ENCODE data around the gene TLCD4. TPM values are rescaled to one million over a fixed set of nuclear protein-coding genes. Genes with fewer than 3 reads are reported as not detected.
"Not testable (repeated sequence)": the region's sequence is repeated elsewhere in the genome, so short reads cannot be mapped to it uniquely, and the experiment has no call there.

The TLCD4 gene

DNA sequence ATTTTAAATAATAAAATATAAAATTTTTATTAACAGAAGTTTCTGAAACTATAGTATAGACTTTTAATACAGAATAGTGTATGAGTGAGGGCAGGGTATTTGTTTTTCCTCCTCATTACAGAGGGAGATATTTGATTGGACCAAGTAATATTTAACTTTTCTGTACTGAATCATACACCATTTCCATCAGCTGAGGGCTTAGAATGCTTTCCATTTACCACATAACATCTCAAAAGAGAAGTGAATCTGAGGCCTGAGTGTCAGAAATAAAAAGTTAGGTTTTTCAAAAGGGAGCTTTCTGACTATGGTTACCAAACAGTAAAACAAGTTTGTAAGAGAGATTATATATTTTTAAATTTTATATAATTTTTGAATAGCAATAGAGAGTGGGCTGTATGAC lies 29.5 kb downstream of the TLCD4 start:
- no peak overlapping the region for H3K23ac ChIP-seq (ENCODE audit: low read length in 2 of 2)
- no peak overlapping the region for H2BK15ac ChIP-seq (ENCODE audit: low read depth, poor library complexity, severe bottlenecking)
- H3K27ac ChIP-seq (ENCODE audit: low read length, poor library complexity, severe bottlenecking), result no peak overlapping the region
- no peak overlapping the region for H3K4me2 ChIP-seq (ENCODE audit: low read length, poor library complexity, severe bottlenecking)
- no peak overlapping the region for H3K9ac ChIP-seq (ENCODE audit: low read length)
- H3K4me1 ChIP-seq (ENCODE audit: control insufficient read depth, insufficient read depth, low read depth, low read length), result no peaks in the 10 kb centered on the region
- H2AFZ ChIP-seq (ENCODE audit: low read depth, low read length), result no peak overlapping the region
- H3K4ac ChIP-seq (ENCODE audit: low read depth in 1 of 2, low read length in 2 of 2), result no peak overlapping the region
- no peak overlapping the region for H2BK120ac ChIP-seq (ENCODE audit: low read depth, low read length)
- H3K79me1 ChIP-seq (replicated peaks; ENCODE audit: low read length, poor library complexity, severe bottlenecking), result peaks cover 2% of the 10 kb centered on the region
- H4K91ac ChIP-seq (ENCODE audit: low read length), result no peak overlapping the region
- no peaks in the 10 kb centered on the region for H3K36me3 ChIP-seq (ENCODE audit: control insufficient read depth in 1 of 2, insufficient read depth in 2 of 2, low read depth in 1 of 2, low read length in 2 of 2)
- no peak overlapping the region for H2BK5ac ChIP-seq (ENCODE audit: low read depth, low read length, poor library complexity, severe bottlenecking)
- no peak overlapping the region for H4K8ac ChIP-seq (ENCODE audit: low read length)
- H3K27me3 ChIP-seq (ENCODE audit: control insufficient read depth in 1 of 2, insufficient read depth in 1 of 2, low read length in 2 of 2), result no peaks in the 10 kb centered on the region
- no peak overlapping the region for H3K4me3 ChIP-seq (ENCODE audit: insufficient read depth in 1 of 2, low read depth in 1 of 2, low read length in 2 of 2)
- no peaks in the 10 kb centered on the region for H3K9me3 ChIP-seq (ENCODE audit: control insufficient read depth, low read length)
- H2BK12ac ChIP-seq (ENCODE audit: low read length in 2 of 2), result no peak overlapping the region
- DNase-seq, result no peak
- no peak overlapping the region for H2AK5ac ChIP-seq (ENCODE audit: low read length, severe bottlenecking)
- no peak overlapping the region for H3K18ac ChIP-seq (ENCODE audit: low read depth in 1 of 2, low read length in 2 of 2)
- no peak overlapping the region for H3K14ac ChIP-seq (ENCODE audit: low read length in 2 of 2)

DNA sequence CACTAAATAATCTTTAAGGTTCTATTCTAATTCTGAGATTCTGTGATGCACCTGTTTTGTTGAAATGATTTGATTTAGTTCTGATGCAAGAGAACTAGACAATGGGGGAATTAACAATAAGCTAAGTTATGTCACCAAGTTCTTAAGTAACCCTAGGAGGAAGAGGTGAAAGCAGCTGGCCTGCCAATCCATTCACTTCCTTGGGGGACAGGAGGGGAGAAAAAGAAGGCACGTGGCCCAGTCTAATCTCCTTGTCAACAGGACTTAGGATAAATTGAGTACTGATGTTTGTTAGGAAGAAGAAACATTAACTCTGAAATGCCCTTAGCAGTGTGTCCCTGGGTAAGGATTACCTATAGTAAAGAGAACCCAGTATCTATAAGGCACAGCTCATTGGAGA lies 36.9 kb downstream of the TLCD4 start:
- Histone ChIP-seq H3K4me1 (ENCODE audit: control insufficient read depth, insufficient read depth, low read depth, low read length) (no peaks in the 10 kb centered on the region), H3K4me2 (ENCODE audit: low read length, poor library complexity, severe bottlenecking) (no peak overlapping the region), H3K9me3 (ENCODE audit: control insufficient read depth, low read length) (no peaks in the 10 kb centered on the region), H2BK120ac (ENCODE audit: low read depth, low read length) (no peak overlapping the region), H3K4me3 (ENCODE audit: insufficient read depth in 1 of 2, low read depth in 1 of 2, low read length in 2 of 2) (no peak overlapping the region), H3K79me1 (replicated peaks; ENCODE audit: low read length, poor library complexity, severe bottlenecking) (no peaks in the 10 kb centered on the region), H3K9ac (ENCODE audit: low read length) (no peak overlapping the region), H4K91ac (ENCODE audit: low read length) (no peak overlapping the region), H3K18ac (ENCODE audit: low read depth in 1 of 2, low read length in 2 of 2) (no peak overlapping the region), H2BK15ac (ENCODE audit: low read depth, poor library complexity, severe bottlenecking) (no peak overlapping the region), H2AK5ac (ENCODE audit: low read length, severe bottlenecking) (no peak overlapping the region), H4K8ac (ENCODE audit: low read length) (no peak overlapping the region), H3K27ac (ENCODE audit: low read length, poor library complexity, severe bottlenecking) (no peak overlapping the region), H2AFZ (ENCODE audit: low read depth, low read length) (no peak overlapping the region), H3K23ac (ENCODE audit: low read length in 2 of 2) (no peak overlapping the region), H2BK12ac (ENCODE audit: low read length in 2 of 2) (no peak overlapping the region), H3K4ac (ENCODE audit: low read depth in 1 of 2, low read length in 2 of 2) (no peak overlapping the region), H3K36me3 (ENCODE audit: control insufficient read depth in 1 of 2, insufficient read depth in 2 of 2, low read depth in 1 of 2, low read length in 2 of 2) (no peaks in the 10 kb centered on the region), H2BK5ac (ENCODE audit: low read depth, low read length, poor library complexity, severe bottlenecking) (no peak overlapping the region), H3K14ac (ENCODE audit: low read length in 2 of 2) (no peak overlapping the region), H3K27me3 (ENCODE audit: control insufficient read depth in 1 of 2, insufficient read depth in 1 of 2, low read length in 2 of 2) (no peaks in the 10 kb centered on the region)
- 67% methylated on average over 1 of the region's 1 CpG for WGBS
- DNase-seq, result no peak

DNA sequence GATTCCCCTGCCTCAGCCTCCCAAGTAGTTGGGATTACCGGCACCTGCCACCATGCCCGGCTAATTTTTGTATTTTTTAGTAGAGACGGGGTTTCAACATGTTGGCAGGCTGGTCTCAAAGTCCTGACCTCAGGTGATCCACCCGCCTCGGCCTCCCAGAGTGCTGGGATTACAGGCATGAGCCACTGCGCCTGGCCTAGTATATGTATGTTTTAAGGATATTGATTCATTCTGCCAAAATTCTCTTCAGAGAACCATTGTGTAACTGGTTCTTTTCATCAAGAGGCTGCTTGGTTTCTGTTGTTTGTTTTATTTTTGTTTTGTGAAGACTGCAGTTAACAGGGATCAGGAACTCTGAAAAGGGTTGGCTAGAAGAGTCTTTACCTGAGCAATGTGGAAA lies 48.4 kb downstream of the TLCD4 start:
- WGBS, result 95% methylated on average over 6 of the region's 6 CpGs
- H3K4me3 ChIP-seq (ENCODE audit: insufficient read depth in 1 of 2, low read depth in 1 of 2, low read length in 2 of 2), result not testable (repeated sequence)

More for the DNA sequence above, 48.4 kb downstream of the TLCD4 start:
- not testable (repeated sequence) for H2BK120ac ChIP-seq (ENCODE audit: low read depth, low read length); H3K4me2 ChIP-seq (ENCODE audit: low read length, poor library complexity, severe bottlenecking); H3K27ac ChIP-seq (ENCODE audit: low read length, poor library complexity, severe bottlenecking); H3K23ac ChIP-seq (ENCODE audit: low read length in 2 of 2); H3K79me1 ChIP-seq (replicated peaks; ENCODE audit: low read length, poor library complexity, severe bottlenecking); H2BK15ac ChIP-seq (ENCODE audit: low read depth, poor library complexity, severe bottlenecking); H3K9me3 ChIP-seq (ENCODE audit: control insufficient read depth, low read length); H3K4ac ChIP-seq (ENCODE audit: low read depth in 1 of 2, low read length in 2 of 2); H3K9ac ChIP-seq (ENCODE audit: low read length); DNase-seq; H2BK5ac ChIP-seq (ENCODE audit: low read depth, low read length, poor library complexity, severe bottlenecking); H2BK12ac ChIP-seq (ENCODE audit: low read length in 2 of 2); H3K36me3 ChIP-seq (ENCODE audit: control insufficient read depth in 1 of 2, insufficient read depth in 2 of 2, low read depth in 1 of 2, low read length in 2 of 2); H3K27me3 ChIP-seq (ENCODE audit: control insufficient read depth in 1 of 2, insufficient read depth in 1 of 2, low read length in 2 of 2); H3K14ac ChIP-seq (ENCODE audit: low read length in 2 of 2); H3K18ac ChIP-seq (ENCODE audit: low read depth in 1 of 2, low read length in 2 of 2); H2AFZ ChIP-seq (ENCODE audit: low read depth, low read length); H3K4me1 ChIP-seq (ENCODE audit: control insufficient read depth, insufficient read depth, low read depth, low read length); H4K8ac ChIP-seq (ENCODE audit: low read length); H4K91ac ChIP-seq (ENCODE audit: low read length); H2AK5ac ChIP-seq (ENCODE audit: low read length, severe bottlenecking)

Small RNA genes lying within 50 kb of the gene (small RNA-seq; reads per million reads assigned to genes)
- not detected for gene RF00019 (ENCODE audit: low read depth)
